ENCODE measurements around the gene IGFLR1.
"Not testable (repeated sequence)": the region's sequence is repeated elsewhere in the genome, so short reads cannot be mapped to it uniquely, and the experiment has no call there.

IGFLR1 gene

DNA sequence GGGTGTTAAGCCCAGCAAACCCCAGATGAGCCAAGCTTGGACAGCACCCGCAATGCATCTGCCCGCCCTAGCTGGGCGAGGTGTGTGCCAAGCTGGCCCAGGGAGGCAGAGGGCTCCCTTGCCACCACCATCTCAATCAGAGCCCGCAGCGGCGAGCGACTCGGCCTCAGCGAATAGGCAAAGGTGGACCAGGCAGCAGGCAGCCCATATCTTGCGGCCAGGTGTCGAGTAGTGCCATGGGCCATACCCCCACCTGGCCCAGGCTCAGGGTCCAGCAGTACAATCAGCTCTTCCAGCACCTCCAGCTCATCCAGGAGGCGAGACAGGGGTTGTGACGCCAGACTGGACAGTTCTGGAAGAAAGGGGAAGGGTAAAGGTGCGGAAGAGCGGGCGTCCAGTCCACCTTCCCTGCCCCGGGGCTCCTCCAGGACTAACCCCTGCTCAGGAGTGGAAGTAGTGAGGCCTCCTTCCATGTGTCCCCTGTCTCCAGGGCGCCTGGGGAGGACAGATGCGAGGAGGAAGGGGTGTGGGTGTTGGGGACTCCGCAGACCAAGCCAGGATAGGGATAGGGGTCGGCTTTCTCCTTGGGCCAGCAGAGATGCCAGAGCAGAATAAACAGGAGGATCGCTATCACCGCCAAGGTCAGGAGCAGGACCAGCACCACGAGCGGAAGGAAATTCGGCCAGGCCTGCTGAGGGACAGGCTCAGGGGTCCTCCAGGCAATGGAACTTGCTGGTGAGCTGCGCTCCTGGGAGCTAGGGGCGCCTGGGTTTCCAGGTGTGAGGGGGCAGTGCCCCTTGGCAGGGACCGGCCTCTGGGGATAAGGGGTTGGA is 2.8 kb downstream of the IGFLR1 start:
- DNase-seq: no peak

DNA sequence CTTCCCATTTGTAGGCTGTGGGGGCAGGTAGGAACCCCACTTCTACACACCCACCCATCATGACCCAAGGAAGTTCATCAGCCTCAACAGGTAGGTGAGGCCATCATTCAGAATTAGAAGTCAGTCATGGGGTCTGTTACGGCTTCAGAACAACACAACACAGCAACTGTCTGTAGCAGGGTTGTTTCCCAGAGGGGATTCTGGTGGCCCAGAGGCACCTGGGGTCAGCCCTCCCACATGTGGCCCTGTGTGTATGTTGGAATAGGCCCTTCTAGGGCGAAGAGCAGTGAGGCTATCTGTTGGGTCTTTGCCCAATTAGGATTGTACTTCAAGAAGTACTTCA is 3.4 kb downstream of the IGFLR1 start:
- no peak for DNase-seq

DNA sequence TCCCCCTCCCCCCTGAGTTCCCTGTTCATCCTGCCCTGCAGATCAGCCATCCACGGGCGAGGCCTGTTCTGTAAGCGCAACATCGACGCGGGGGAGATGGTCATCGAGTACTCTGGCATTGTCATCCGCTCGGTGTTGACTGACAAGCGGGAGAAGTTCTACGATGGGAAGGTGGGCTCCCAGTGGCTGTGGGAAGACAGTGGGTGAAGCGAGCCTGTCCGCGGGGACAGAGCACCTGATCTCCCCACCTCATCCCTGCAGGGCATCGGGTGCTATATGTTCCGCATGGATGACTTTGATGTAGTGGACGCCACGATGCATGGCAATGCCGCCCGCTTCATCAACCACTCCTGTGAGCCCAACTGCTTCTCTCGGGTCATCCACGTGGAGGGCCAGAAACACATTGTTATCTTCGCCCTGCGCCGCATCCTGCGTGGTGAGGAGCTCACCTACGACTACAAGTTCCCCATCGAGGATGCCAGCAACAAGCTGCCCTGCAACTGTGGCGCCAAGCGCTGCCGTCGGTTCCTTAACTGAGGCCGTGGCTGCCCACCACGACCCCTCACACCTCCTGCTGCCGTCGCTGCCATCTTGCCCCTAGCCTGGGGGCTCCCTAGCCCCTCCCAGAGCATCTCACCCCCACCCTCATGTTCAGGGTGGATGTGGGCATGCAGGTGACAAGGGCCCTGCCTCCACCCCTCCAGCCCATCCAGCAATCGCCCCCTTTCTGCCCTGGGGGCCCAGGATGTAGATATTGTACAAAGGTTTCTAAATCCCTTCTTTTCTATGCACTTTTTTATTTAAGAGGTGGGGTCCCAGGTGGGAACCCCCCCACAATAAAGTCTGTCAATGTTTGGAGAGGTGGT is 4.0 kb downstream of the IGFLR1 start:
- DNase-seq: no peak

DNA sequence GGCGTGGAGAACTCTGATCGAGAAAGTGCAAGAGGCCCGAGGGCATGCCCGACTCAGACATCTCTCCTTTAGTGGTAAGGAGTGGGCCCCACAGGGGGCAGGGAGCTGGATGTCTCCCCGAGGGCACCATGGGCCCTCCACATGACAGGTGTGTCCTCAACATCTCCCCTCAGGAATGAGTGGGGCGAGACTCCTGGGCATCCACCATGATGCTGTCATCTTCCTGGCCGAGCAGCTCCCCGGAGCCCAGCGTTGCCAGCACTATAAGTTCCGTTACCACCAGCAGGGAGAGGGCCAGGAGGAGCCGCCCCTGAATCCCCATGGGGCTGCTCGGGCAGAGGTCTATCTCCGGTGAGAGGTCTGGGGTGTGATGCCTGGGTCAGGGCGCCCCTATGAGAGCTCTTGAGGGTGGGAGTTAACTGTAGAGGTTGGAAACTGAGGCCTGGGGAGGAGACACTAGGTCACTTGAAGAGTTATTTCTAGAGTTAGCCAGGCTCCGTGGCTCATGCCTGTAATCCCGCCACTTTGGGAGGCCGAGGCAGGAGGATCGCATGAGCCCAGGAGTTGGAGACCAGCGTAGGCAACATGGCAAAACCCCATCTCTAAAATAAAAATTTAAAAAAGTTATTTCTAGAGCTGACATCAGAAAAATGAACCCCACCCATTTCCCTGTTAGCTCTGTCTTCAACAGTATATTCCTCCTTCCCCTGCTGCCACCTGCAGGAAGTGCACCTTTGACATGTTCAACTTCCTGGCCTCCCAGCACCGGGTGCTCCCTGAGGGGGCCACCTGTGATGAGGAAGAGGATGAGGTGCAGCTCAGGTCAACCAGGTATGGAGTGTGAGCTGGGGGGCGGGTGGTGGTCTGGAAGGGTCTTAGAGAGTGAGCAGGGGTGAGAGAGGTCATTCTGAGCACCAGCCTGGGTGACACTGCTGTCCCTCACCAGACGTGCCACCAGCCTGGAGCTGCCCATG is 5.1 kb downstream of the IGFLR1 start:
- peak in 1 of 2 donors; percentile 41 for DNase-seq

DNA sequence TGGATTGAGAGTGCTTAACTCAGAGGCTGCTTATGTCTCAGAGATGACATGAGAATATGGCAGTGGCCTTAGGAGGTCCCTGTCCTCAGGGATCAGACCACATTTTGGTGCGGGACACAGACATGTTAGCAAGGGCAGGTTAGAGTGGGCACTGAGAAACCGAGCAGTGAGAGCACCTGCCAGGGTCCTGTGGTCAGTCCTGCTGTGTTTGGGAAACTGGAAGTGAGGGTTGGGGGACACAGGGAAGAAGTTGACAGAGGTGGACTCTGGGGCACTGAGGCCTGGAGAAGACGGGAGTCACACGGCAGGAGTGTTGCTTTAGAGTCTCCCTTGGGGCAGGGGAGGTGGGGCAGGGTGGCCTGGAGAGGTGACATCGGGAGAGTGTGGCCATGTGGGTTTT is 7.4 kb downstream of the IGFLR1 start:
- DNase-seq: no peak

DNA sequence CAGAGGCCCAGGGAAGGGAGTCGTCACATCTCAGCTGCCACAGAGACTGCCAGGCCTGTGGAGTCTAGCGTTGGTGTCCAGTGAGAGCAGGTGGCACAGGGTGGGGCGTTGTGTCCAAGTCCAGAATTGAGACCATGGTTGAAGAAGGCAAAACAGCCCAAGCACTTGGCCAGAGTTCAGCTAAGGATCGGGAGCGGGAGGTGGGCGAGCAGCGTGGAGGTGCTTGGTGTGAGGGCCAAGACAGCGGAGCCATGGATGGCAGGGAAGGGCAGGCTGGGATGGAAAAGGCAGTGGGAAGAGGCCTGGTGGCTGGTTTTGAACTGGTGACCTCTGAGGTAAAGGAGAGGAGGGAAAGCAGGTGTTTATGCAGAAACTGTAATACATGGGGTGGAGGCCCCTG is 8.0 kb downstream of the IGFLR1 start:
- no peak for DNase-seq

DNA sequence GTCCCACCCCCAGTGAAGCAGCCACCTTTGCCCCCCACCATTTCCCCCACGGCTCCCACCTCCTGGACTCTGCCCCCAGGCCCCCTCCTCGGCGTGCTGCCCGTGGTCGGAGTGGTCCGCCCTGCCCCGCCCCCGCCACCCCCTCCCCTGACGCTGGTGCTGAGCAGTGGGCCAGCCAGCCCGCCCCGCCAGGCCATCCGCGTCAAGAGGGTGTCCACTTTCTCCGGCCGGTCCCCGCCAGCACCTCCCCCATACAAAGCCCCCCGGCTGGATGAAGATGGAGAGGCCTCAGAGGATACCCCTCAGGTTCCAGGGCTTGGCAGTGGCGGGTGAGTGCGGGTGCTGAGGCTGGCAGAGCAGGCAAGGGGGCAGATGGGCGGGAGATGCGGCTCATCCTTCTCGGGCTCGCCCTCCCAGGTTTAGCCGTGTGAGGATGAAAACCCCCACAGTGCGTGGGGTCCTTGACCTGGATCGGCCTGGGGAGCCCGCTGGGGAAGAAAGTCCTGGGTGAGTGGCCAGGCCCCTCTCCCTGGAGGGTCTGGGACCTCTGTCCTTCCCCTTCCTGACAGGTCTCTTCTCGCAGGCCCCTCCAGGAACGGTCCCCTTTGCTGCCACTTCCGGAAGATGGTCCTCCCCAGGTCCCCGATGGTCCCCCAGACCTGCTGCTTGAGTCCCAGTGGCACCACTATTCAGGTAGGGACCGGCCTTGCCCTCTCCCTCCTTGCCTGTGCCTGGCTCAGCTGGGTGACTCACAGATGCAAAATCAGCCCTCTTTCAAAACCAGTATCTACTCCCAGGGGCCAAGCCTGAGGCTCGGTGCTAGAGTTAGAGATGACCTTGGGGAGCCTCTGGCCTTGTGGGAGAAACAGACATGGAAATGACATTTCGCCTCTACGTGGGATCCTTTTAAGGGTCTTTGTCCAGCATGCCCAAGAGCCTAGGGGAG is 8.8 kb downstream of the IGFLR1 start:
- no peak for DNase-seq

DNA sequence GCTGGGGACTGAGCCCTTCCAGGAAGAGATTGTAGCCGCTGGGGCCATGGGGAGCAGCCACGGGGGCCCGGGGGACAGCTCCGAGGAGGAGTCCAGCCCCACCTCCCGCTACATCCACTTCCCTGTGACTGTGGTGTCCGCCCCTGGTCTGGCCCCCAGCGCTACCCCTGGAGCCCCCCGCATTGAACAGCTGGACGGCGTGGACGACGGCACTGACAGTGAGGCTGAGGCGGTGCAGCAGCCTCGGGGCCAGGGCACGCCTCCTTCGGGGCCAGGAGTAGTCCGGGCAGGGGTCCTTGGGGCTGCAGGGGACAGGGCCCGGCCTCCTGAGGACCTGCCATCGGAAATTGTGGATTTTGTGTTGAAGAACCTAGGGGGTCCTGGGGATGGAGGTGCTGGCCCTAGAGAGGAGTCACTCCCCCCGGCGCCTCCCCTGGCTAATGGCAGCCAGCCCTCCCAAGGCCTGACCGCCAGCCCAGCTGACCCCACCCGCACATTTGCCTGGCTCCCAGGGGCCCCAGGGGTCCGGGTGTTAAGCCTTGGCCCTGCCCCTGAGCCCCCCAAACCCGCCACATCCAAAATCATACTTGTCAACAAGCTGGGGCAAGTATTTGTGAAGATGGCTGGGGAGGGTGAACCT is 9.6 kb downstream of the IGFLR1 start:
- no peak for DNase-seq

DNA sequence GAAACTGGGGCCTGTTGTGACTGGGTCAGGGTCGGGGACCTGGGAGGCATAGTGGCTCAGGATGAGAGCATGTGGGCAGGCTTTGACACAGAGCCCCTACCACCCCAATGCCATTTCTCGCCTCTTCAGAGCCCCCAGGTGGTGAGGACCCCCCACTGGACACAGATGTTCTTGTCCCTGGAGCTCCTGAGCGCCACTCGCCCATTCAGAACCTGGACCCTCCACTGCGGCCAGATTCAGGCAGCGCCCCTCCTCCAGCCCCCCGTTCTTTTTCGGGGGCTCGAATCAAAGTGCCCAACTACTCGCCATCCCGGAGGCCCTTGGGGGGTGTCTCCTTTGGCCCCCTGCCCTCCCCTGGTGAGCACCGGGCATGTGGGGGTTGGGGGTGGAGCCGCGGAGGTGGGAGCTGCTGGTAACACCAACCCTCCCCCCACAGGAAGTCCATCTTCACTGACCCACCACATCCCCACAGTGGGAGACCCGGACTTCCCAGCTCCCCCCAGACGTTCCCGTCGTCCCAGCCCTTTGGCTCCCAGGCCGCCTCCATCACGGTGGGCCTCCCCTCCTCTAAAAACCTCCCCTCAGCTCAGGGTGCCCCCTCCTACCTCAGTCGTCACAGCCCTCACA is 10.4 kb downstream of the IGFLR1 start:
- no peak for DNase-seq

DNA sequence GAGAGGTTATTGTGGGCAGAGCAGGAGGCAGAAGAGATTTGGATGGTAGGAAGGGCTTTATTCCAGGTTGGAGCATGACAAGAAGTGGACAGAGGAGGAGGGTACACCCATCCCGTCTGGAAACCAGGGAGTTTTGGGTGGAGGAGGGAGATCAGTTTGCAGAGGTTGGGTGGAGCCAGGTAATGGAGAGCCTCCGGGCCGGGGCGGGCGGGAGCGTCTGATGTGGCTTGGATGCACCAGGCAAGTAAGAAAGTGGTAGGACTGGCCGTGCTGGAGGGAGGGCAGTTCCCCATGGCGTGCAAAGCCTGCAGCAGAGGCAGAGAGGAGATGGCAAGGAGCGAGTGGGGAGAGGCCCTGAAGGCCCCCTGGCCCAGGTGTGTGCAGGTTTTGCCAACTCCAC is 10.9 kb downstream of the IGFLR1 start:
- no peak for DNase-seq

DNA sequence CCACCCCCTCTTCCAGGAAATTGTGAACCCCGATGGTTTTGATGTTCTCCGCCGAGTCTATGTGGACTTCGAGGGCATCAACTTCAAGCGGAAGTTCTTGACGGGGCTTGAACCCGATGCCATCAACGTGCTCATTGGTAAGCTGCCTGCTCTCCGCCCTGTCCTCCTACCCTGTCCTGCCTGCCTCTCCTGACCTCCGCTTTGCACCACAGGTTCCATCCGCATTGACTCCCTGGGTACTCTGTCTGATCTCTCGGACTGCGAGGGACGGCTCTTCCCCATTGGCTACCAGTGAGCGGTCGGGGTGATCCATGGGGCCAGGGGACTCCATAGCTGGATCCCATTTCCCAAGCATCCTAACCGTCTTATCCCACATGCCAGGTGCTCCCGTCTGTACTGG is 11.9 kb downstream of the IGFLR1 start:
- no peak for DNase-seq

DNA sequence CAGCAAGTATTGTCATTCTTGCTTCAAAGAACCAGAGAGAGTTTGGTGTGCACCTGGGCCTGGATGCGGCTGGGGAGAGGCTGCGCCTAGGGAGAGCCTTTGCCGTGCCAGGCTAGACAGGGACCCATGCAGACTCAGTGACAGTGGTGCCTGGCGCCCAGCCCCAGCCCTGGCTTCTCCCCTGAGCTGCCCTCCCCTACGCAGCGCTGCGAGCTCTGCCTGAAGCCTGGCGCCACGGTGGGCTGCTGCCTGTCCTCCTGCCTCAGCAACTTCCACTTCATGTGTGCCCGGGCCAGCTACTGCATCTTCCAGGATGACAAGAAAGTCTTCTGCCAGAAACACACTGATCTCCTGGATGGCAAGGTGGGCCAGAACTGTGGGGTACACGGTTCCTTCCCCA is 12.5 kb downstream of the IGFLR1 start:
- no peak for DNase-seq

DNA sequence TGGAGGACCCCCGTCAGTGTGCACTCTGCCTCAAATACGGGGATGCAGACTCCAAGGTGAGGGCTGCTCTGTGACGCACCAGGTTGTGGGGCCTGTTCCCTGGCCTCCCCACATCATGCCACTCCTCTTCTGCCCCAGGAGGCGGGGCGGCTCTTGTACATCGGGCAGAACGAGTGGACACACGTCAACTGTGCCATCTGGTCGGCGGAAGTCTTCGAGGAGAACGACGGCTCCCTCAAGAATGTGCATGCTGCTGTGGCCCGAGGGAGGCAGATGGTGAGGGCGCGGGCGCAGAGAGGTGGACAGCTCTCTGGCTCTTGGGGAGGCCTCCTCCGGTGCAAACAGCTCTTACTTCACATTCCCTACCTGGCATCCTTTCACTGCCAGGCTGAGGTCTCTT is 13.2 kb downstream of the IGFLR1 start:
- no peak for DNase-seq

DNA sequence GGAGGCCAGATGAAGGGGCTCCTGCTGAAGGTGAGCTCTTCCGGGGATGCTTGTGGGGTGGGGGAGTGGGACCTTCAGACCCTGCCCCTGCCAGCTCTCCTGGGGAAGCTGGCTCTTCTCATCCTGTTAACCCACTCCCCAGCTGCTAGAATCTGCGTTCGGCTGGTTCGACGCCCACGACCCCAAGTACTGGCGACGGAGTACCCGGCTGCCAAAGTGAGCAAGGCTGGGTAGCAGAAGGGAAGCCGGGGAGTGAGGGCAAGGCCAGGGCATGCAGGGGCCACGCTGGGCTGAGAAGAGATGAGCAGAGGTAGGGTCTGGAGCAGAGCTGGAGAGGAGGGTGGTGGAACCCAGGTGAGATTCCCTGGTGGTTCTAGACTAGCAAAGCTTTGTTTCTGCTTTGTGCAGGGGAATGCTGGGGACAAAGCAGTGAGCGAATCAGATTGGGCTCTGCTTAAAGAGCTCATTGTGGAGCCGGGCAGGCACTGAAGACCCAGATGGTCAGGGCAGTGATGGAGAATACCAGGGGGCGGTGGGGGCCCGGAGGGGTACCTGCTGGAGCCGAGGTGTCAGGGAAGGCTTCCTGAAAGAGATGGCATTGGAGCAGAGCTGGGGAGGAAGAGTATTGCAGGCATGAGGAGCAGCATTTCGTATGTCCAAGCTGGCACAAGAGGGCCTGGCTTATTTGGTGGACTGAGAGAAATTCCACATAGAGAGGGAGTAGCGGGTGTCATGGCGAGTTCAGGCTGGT is 14.1 kb downstream of the IGFLR1 start:
- DNase-seq: no peak

DNA sequence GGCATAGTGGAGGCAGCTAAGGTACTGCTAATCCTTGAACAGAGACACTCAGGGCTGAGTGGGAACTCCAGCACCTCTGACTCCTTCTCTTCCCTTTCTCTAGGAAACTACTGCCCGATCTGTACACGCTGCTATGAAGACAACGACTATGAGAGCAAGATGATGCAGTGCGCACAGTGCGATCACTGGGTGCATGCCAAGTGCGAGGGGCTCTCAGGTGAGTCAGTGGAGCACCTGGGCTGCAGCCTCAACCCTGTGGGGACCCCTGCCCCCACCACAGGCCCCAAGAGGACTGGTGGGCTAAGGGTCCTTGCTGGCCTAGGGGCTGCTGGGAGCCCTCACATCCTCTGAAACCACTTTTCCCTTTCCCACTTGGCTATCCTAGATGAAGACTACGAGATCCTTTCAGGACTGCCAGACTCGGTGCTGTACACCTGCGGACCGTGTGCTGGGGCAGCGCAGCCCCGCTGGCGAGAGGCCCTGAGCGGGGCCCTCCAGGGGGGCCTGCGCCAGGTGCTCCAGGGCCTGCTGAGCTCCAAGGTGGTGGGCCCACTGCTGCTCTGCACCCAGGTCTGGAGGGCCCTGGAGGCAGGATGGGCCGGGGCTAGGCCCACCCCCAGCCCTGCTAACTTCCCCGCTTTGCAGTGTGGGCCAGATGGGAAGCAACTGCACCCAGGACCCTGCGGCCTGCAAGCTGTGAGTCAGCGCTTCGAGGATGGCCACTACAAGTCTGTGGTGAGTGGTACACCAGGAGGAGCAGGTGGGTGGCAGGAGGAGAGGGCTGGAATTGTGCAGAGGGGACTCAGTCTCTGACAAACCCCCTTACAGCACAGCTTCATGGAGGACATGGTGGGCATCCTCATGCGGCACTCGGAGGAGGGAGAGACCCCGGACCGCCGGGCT is 14.9 kb downstream of the IGFLR1 start:
- no peak for DNase-seq

DNA sequence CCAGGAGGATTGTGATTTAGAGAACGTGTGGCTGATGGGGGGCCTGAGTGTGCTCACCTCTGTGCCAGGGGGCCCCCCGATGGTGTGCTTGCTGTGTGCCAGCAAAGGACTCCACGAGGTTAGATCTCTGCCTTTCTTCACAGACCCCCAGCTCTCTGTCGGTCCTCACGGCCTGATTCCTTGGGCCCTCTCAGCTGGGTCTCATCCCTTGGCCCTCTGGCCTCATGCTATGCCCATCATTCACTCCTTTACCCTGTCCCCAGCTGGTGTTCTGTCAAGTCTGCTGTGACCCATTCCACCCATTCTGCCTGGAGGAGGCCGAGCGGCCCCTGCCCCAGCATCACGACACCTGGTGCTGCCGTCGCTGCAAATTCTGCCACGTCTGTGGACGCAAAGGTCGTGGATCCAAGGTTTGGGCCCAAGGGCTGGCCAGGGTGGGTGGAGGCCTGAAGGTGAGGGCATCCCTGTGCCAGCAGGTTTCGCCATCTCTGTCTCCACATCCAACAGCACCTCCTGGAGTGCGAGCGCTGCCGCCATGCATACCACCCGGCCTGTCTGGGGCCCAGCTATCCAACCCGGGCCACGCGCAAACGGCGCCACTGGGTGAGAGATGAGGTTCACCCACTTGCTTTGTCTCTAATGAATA is 16.9 kb downstream of the IGFLR1 start:
- no peak for DNase-seq

DNA sequence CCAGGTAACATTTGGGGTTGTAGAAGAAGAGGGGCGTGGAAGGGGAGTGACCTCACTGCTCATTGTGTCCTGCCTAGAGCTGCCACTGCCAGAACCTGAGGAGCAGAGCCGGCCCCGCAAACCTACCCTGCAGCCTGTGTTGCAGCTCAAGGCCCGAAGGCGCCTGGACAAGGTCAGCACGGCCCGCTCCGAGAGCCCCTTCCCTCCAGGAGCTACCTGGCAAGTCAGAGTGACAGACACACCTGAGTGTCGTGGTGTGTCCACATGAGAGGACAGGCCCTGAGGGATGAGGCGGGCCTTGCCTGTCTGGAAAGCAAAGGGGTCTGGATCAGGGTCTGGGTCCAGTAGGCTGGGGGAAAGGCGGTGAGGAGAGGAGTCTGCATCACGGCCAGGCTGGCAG is 17.7 kb downstream of the IGFLR1 start:
- no peak for DNase-seq

DNA sequence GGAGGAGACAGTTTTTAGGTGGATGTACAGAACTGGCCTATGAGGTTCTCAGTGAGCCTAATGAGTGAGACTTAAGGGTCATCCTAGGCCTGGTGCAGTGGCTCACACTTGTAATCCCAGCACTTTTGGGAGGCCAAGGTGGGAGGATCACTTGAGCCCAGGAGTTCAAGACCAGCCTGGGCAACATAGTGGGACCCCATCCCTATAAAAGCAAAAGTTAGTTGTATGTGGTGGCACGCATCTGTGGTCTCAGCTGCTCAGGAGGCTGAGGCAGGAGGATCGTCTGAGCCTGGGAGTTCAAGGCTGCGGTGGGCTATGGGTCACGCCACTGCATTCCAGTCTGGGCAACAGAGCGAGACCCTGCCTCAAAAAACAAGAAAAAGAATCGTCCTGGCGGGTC is 18.1 kb downstream of the IGFLR1 start:
- not testable (repeated sequence) for DNase-seq

DNA sequence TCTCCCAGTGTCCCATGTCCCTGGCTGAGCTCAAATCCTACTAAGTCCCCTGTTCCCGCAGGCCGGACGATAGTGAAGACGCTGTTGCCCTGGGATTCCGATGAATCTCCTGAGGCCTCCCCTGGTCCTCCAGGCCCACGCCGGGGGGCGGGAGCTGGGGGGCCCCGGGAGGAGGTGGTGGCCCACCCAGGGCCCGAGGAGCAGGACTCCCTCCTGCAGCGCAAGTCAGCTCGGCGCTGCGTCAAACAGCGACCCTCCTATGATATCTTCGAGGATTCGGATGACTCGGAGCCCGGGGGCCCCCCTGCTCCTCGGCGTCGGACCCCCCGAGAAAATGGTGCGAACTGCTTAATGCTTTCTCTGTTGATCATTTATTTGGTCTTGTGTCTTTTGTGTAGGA is 18.6 kb downstream of the IGFLR1 start:
- no peak for DNase-seq
